H1 (cell line): Measurements from ENCODE around the gene CADM1. TPM values are rescaled to one million over a fixed set of nuclear protein-coding genes. Genes with fewer than 3 reads are reported as not detected.
A peak's percentile ranks its signal among the peaks of the same experiment; 100 is the strongest.

Experiments used
- CTCF ChIA-PET: fragments of 300-600 bp; sonication (Branson Sonifier 250); formaldehyde crosslinking; loops from one replicate; lab custom pipeline; 2021; ENCODE audit not compliant: partially characterized antibody; lab: Charles Lee
- POLR2A ChIA-PET: fragments of 300-600 bp; sonication (Branson Sonifier 250); formaldehyde crosslinking; loops from one replicate; lab custom pipeline; 2021; ENCODE audit warnings: inconsistent platforms; ENCODE audit not compliant: partially characterized antibody; lab: Charles Lee
- DNase-seq, 2 experiments: peaks; one replicate each; pipeline versions ENCODE4 v3.0.0 to v3.0.0-alpha.2; 2010 to 2022; ENCODE audit warnings: low spot score in 2 of 2, low read depth in 1 of 2, mixed read lengths in 1 of 2
- FAIRE-seq: peaks from 2 replicates; lab custom pipeline; 2011; peaks lifted over from hg19 to GRCh38; lab: Jason Lieb, UNC
- H2AFZ ChIP-seq: 2 replicates; pipeline ENCODE4 v1.8.1; 2012; ENCODE audit warnings: low read length, inconsistent platforms
- H2AK5ac ChIP-seq: 2 replicates; pipeline ENCODE4 v1.6.1; 2013; ENCODE audit warnings: low read depth, low read length
- H2BK120ac ChIP-seq: replicated peaks from 2 replicates; pipeline ENCODE3; 2013; ENCODE audit warnings: low read depth, low read length, inconsistent platforms
- H2BK12ac ChIP-seq: 2 replicates; pipeline ENCODE4 v1.6.1; 2013; ENCODE audit warnings: low read depth, low read length
- H2BK15ac ChIP-seq: 2 replicates; pipeline ENCODE4 v1.6.1; 2013; ENCODE audit warnings: low read length
- H2BK20ac ChIP-seq: 2 replicates; pipeline ENCODE4 v1.6.1; 2013; ENCODE audit warnings: low read length
- H2BK5ac ChIP-seq: 2 replicates; pipeline ENCODE4 v1.6.1; 2013; ENCODE audit warnings: low read depth, low read length
- H3K14ac ChIP-seq: 2 replicates; pipeline ENCODE4 v1.6.1; 2013; ENCODE audit warnings: inconsistent platforms; ENCODE audit not compliant: insufficient read length
- H3K18ac ChIP-seq: 2 replicates; pipeline ENCODE4 v1.6.1; 2013; ENCODE audit warnings: low read length; ENCODE audit errors: extremely low read depth
- H3K23ac ChIP-seq: 2 replicates; pipeline ENCODE4 v1.6.1; 2013; ENCODE audit warnings: inconsistent platforms; ENCODE audit not compliant: insufficient read length
- H3K23me2 ChIP-seq: 2 replicates; pipeline ENCODE4 v1.6.1; 2013; ENCODE audit warnings: low read depth, low read length
- H3K27ac ChIP-seq: 2 replicates; pipeline ENCODE4 v1.6.1; 2011; ENCODE audit warnings: low read depth, low read length, inconsistent platforms
- H3K27me3 ChIP-seq, 4 experiments: replicated peaks in 1 of 4; 1 replicate in 1 of 4; 2 replicates in 3 of 4; pipeline versions ENCODE4 v1.6.1 to v1.8.1; 2011 to 2013; ENCODE audit warnings: low read length in 3 of 4, mild to moderate bottlenecking in 3 of 4, inconsistent platforms in 2 of 4, mixed read lengths in 2 of 4, moderate library complexity in 1 of 4; ENCODE audit not compliant: control insufficient read depth in 3 of 4, insufficient read depth in 3 of 4; ENCODE audit errors: extremely low read depth in 1 of 4
- H3K36me3 ChIP-seq, 4 experiments: 2 replicates each; pipeline versions ENCODE4 v1.6.1 to v1.8.1; 2011 to 2013; ENCODE audit warnings: mild to moderate bottlenecking in 4 of 4, low read length in 3 of 4, moderate library complexity in 2 of 4, control low read depth in 1 of 4, inconsistent platforms in 1 of 4; ENCODE audit not compliant: insufficient read depth in 4 of 4, control insufficient read depth in 2 of 4
- H3K4ac ChIP-seq: replicated peaks from 2 replicates; pipeline ENCODE3; 2013; ENCODE audit warnings: low read length, low read depth, mixed read lengths, inconsistent platforms; ENCODE audit not compliant: insufficient read length
- H3K4me1 ChIP-seq, 4 experiments: replicated peaks in 1 of 4; 1 replicate in 1 of 4; 2 replicates in 3 of 4; pipeline versions ENCODE4 v1.6.1 to v1.8.1; 2011 to 2013; ENCODE audit warnings: low read length in 3 of 4, inconsistent platforms in 2 of 4, mixed read lengths in 1 of 4; ENCODE audit not compliant: insufficient read depth in 4 of 4, control insufficient read depth in 3 of 4
- H3K4me2 ChIP-seq, 2 experiments: 2 replicates each; pipeline versions ENCODE4 v1.6.1 to v1.8.1; 2011 to 2013; ENCODE audit warnings: low read depth in 2 of 2, low read length in 2 of 2, control low read depth in 1 of 2, inconsistent platforms in 1 of 2, mild to moderate bottlenecking in 1 of 2; ENCODE audit not compliant: insufficient read depth in 1 of 2
- H3K4me3 ChIP-seq, 4 experiments: fragments of 200-600, 300-600 bp in 1 of 4; sonication (generic), shearing (Covaris generic), sonication (Bioruptor Twin) in 1 of 4; 2 replicates each; pipeline versions ENCODE4 v1.5.1 to v1.8.1; 2011 to 2016; ENCODE audit warnings: low read length in 4 of 4, low read depth in 3 of 4, control low read depth in 2 of 4, inconsistent platforms in 2 of 4, mild to moderate bottlenecking in 2 of 4, mixed read lengths in 1 of 4, moderate library complexity in 1 of 4; ENCODE audit not compliant: insufficient read depth in 2 of 4; ENCODE audit errors: extremely low read depth in 1 of 4
- H3K56ac ChIP-seq: replicated peaks from 2 replicates; pipeline ENCODE3; 2013; ENCODE audit warnings: low read depth, mild to moderate bottlenecking, mixed read lengths, low read length, inconsistent platforms; ENCODE audit not compliant: insufficient read length
- H3K79me1 ChIP-seq: 2 replicates; pipeline ENCODE4 v1.6.1; 2013; ENCODE audit warnings: low read depth, low read length, control low read depth
- H3K79me2 ChIP-seq, 2 experiments: 2 replicates each; pipeline versions ENCODE4 v1.6.1 to v1.8.1; 2012 to 2013; ENCODE audit warnings: low read length in 2 of 2, mild to moderate bottlenecking in 2 of 2, inconsistent platforms in 1 of 2; ENCODE audit not compliant: insufficient read depth in 2 of 2, control insufficient read depth in 1 of 2
- H3K9ac ChIP-seq, 4 experiments: replicated peaks in 1 of 4; 1 replicate in 1 of 4; 2 replicates in 3 of 4; pipeline versions ENCODE4 v1.6.1 to v1.8.1; 2011 to 2013; ENCODE audit warnings: low read depth in 3 of 4, low read length in 3 of 4, control low read depth in 2 of 4, mild to moderate bottlenecking in 2 of 4, moderate library complexity in 2 of 4, inconsistent platforms in 1 of 4; ENCODE audit errors: extremely low read depth in 1 of 4
- H3K9me3 ChIP-seq, 2 experiments: 2 replicates each; pipeline versions ENCODE4 v1.6.1 to v1.8.1; 2012 to 2013; ENCODE audit warnings: mild to moderate bottlenecking in 2 of 2, moderate library complexity in 2 of 2, control low read depth in 1 of 2, inconsistent platforms in 1 of 2, low read depth in 1 of 2, low read length in 1 of 2, mixed read lengths in 1 of 2; ENCODE audit not compliant: insufficient read depth in 2 of 2
- H4K20me1 ChIP-seq, 2 experiments: replicated peaks in 1 of 2; 2 replicates each; pipeline versions ENCODE3 to v1.8.1; 2011 to 2013; ENCODE audit warnings: inconsistent platforms in 2 of 2, low read length in 2 of 2, mild to moderate bottlenecking in 1 of 2; ENCODE audit not compliant: insufficient read depth in 2 of 2, control insufficient read depth in 1 of 2
- H4K5ac ChIP-seq: 2 replicates; pipeline ENCODE4 v1.6.1; 2013; ENCODE audit warnings: low read length, low read depth, mixed read lengths, inconsistent platforms; ENCODE audit not compliant: insufficient read length
- H4K8ac ChIP-seq: 2 replicates; pipeline ENCODE4 v1.8.0; 2013; ENCODE audit warnings: mild to moderate bottlenecking, moderate library complexity, low read length, inconsistent platforms; ENCODE audit not compliant: insufficient read depth; ENCODE audit errors: extremely low read depth
- H4K91ac ChIP-seq: replicated peaks from 2 replicates; pipeline ENCODE3; 2013; ENCODE audit warnings: low read length, mixed read lengths, inconsistent platforms; ENCODE audit not compliant: insufficient read length
- CEBPB ChIP-seq: IDR thresholded peaks from 2 replicates; pipeline ENCODE4 v1.6.1; 2012; ENCODE audit warnings: low read depth, low read length
- SP1 ChIP-seq: IDR thresholded peaks from 2 replicates; pipeline ENCODE4 v1.6.1; 2011; ENCODE audit warnings: low read depth, low read length
- WGBS, 2 experiments: shearing (Covaris generic) in 1 of 2; methylation state at CpG; one replicate each; pipeline versions ENCODE4 v1.1.6 to v1.1.7; 2013 to 2015; ENCODE audit warnings: low lambda C conversion rate in 2 of 2, mixed read lengths in 2 of 2, inconsistent platforms in 1 of 2, low coverage in 1 of 2, missing lambda C conversion rate in 1 of 2; ENCODE audit not compliant: insufficient replicate concordance in 2 of 2, insufficient coverage in 1 of 2, insufficient read length in 1 of 2; ENCODE audit errors: extremely low coverage in 1 of 2, missing lambda C conversion rate in 1 of 2; 5-methylcytosine and 5-hydroxymethylcytosine counted together
- polyA plus RNA-seq, 7 experiments: library from polyadenylated mRNA; depleted of rRNA in 3 of 7; stranded (reverse) in 5 of 7; unstranded in 2 of 7; fragments of >200 nt in 5 of 7; fragments of 200-250 nt in 2 of 7; gene quantifications; 1 replicate in 5 of 7; 2 replicates in 1 of 7; 4 replicates in 1 of 7; pipeline versions ENCODE4 v1.2.1 to v1.2.3, GENCODE V29; 2011 to 2013; ENCODE audit warnings: missing spikeins in 2 of 7, mixed read lengths in 2 of 7
- total RNA-seq: library from RNA; stranded (reverse); fragmentation: NEBNext Ultra II Directional; extraction: Animal tissue kit (Norgen Biotek cat#: 25700); gene quantifications from 2 replicates; pipeline ENCODE4 v1.2.1, GENCODE V29; 2021

The CADM1 gene
- total and polyA plus RNA-seq, 2 of the 8 experiments (the other 6 are each of a cell fraction or from before 2014, with no cell fraction given), result 8.3 to 25.3 TPM

DNA sequence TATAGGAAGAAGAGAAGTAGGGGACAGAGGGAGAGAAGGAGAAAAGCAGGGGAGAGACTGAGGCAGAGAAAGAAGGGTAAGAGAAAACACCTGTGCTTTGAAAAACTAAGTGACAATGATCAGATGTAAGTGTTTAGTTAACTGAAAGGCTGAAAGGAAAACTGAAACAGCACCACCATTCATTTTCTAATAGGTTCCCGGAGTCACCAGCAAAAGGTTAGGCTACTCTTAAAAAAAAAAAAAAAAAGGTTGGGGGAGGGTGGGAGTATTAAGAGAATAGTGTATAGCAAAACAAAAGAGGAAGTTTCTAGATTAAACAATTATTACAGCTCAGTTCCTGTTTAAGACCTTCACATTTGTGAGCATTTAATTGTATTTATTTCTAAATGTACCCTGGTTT is 113.8 kb downstream of the CADM1 start:
- FAIRE-seq (no peak), DNase-seq (no peak)
- Histone ChIP-seq H3K79me1 (no peaks in the 10 kb centered on the region), H3K56ac (no peak overlapping the region), H3K27me3 (peaks cover 59 to 100% (median 92%) of the 10 kb centered on the region in 4 experiments), H2BK120ac (no peak overlapping the region), H3K14ac (no peak overlapping the region), H2BK5ac (no peak overlapping the region), H3K9ac (no peak overlapping the region), H3K4me2 (no peak overlapping the region), H3K4me3 (no peak overlapping the region), H4K91ac (no peak overlapping the region), H3K27ac (no peak overlapping the region), H4K20me1 (peaks cover 11 to 17% of the 10 kb centered on the region in 2 experiments), H3K9me3 (no peaks in the 10 kb centered on the region), H3K23ac (no peak overlapping the region), H4K5ac (no peak overlapping the region), H3K18ac (no peak overlapping the region), H2BK15ac (no peak overlapping the region), H3K23me2 (no peaks in the 10 kb centered on the region), H3K4me1 (no peaks in the 10 kb centered on the region; a peak in 1 of 7 replicates), H3K36me3 (no peaks in the 10 kb centered on the region), H2AFZ (no peak overlapping the region), H2AK5ac (no peak overlapping the region), H3K4ac (no peak overlapping the region), H3K79me2 (no peaks in the 10 kb centered on the region), H4K8ac (no peak overlapping the region), H2BK12ac (no peak overlapping the region), H2BK20ac (no peak overlapping the region)
- 0% methylated on average over 1 of the region's 1 CpG; no CpG with 5 or more reads in 1 of the 2 experiments for WGBS, 2 experiments
- POLR2A ChIA-PET, result no interaction called here
- CTCF ChIA-PET, result interaction anchor here (0.6 to 1.3 kb wide), 3 partner anchors 194 to 351 kb away, joined by 3 to 4 read pairs (median 3); no protein-coding TSS in a partner anchor
- TF ChIP-seq SP1 (0 out of 2 replicates have a peak, but pooled peaks have one; percentile 42), CEBPB (no peak)
